GM21423 (cell line): ENCODE results near the gene SEMA4D.

Source experiments
- ATAC-seq: cut with Tn5 transposase; IDR thresholded peaks from one replicate; pipeline ENCODE4 v1.9.1; 2021; ENCODE audit warnings: mild to moderate bottlenecking, moderate library complexity; ENCODE audit not compliant: unreplicated experiment

The SEMA4D gene

DNA sequence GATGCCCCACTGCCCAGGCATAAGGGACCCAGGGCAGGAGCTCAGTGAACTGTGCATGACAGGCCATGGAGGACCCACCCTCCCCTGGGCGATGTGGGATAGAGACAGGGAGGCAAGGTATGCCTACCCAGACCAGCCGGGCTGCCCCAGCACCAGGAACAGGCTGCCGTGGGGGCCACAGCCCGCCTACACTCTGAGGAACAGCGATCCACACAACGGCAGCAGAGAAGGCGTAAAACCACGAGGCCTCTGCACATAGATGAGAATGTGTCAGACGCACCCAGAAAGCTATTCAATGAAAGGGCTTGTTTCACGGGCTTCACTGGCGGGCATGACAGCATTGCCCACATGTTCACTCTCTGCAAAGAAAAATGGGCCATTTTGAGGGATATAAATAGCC is 49.5 kb downstream of the SEMA4D start:
- no peak for ATAC-seq

DNA sequence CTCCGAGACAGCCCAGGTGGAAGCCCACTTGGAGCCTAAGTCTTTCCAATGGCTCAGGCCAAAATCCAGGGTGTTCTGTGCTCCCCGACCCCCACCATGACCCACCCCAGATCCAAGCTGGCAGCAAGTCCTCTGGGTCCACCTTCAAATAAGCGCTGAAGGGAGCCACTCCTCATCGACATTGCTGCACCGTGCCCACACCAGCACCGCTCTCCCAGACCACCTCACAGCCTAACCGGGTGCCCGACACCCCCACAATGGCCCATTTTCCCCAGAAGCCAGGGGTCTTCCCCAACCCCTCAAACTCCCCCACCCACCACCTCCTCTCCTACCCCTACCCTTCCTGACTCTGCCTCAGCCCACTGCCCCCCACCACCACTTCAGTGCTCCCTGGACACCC is 50.5 kb downstream of the SEMA4D start:
- no peak for ATAC-seq

- no peak for ATAC-seq
These were observed 51.0 kb downstream of the SEMA4D start for GRCh38 chr9:89446961-89447310.

DNA sequence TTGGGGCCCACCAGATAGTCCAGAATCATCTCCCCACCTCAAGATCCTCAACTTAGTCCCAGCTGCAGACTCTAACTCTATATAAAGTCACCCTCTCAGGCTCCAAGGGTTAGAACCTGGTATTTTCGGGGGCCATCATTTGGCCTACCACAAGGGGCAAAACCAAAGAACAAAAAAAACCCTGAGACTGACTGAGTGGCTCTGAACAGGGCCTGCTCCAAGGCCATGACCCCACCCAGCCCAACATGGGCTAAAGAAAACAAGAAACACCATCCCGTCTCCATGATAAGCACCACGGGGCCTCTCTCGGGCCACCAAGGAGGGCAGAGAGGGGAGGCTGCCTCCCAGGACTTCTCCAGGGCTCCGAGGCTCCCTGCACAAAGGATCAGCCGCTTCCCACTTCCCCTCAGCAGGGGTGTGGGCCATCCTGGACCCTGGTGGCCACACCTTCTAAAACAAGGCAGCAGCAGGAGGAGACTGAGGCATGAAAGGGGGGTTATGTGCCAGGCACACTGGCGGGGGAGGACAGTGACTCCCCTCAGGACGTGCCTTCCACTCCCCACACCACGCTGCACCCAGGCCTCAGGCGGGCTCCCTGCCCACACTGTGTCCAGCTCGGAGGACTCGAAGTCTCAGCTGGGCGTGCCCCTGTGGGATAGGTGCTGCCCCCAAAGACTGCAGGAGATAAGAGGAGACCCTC is 51.5 kb downstream of the SEMA4D start:
- ATAC-seq = no peak

DNA sequence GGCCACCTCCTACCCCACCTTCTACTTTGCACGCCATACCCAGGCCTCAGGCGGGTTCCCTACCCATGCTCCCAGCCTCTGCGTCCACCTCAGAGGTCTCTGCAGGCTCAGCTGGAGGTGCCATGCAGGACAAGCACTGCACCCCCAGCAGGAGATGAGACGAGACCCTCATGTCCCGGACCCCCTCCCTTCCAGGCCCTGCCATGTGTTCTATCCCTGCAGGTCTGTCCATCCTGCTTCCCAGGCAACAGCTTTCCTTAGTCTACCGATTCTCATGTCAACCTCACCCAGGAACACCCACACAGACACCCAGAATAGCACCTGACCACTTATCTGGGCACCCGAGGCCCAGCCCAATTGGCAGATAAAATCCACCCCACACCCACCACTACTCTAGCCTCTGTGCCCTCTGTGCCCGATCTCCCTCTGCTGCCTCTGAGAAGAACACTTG is 52.1 kb downstream of the SEMA4D start:
- ATAC-seq = no peak

DNA sequence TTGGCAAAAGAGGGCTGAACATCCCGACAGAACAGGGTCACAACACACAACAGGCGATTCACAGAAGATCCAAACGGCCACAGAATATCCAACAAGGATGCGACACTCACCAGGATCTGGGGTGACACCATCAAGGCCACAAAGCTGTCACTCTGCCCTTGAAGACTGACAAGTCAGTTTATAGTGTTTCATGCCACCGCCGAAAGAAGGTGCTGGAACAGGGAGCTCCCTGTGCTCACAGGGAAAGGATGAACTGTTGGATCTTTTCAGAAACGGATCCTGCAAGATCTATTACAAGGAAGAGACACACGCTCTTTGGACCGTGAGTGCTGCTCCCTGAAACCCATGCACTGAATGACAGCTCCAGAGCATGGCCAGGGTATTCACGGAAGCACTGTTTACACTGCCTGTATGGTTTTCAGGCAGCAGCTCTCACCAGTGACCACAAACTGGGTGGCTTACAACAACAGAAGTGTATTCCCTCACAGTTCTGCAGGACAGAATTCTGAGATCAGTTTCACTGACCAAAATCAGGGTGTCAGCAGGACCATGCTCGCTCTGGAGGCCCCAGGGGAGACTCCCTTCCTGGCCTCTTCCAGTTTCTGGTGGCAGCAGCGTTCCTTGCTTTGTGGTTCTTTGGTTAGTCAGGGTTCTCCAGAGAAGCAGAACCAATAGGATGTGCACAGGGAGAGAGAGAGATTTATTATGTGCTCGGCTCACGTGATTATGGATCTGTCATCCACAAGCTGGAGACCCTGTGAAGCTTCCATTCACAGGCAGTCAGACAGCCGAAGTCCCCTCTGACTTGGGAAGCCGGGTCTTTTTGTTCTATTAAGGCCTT is 52.8 kb downstream of the SEMA4D start:
- no peak for ATAC-seq

DNA sequence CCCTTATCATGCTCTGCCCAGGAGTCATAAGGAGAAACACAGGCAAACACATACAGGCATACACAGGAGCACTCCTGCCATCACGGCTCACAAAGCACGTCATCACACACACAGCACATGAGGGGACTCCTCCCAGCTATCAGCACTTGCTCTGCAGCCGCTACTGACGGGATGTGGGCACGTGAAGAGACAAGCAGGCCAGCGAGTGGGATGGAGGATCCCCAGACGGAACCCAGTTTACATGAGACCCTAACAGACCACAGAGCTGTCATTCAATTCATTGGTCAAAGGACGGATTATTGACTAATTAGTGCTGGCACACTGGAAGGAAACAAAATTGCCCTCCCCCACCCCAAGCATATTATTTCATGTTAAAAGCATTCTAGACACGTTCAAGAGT is 53.6 kb downstream of the SEMA4D start:
- no peak for ATAC-seq

GRCh38 chr9:89442981-89443814 is 54.7 kb downstream of the SEMA4D start:
- ATAC-seq = peak; percentile 51

GRCh38 chr9:89442501-89442978 is 55.4 kb downstream of the SEMA4D start:
- peak; percentile 55 for ATAC-seq

GRCh38 chr9:89441986-89442385 is 55.9 kb downstream of the SEMA4D start:
- no peak for ATAC-seq

DNA sequence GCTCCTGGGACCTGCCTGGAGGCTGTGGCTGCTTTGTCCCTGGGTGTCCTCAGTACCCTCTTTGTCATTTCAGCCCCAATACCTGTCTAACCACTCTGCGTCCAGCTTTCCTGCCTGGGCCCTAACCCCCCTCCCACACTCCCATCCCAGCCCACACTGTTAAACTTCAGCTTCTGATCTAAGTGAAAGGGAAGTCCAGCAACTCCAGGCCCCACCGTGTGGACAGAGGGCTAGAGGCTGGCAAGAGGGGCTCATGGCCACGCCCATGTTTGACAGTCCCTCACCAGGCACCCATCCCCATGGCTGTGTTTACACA is 56.3 kb downstream of the SEMA4D start:
- ATAC-seq = no peak

DNA sequence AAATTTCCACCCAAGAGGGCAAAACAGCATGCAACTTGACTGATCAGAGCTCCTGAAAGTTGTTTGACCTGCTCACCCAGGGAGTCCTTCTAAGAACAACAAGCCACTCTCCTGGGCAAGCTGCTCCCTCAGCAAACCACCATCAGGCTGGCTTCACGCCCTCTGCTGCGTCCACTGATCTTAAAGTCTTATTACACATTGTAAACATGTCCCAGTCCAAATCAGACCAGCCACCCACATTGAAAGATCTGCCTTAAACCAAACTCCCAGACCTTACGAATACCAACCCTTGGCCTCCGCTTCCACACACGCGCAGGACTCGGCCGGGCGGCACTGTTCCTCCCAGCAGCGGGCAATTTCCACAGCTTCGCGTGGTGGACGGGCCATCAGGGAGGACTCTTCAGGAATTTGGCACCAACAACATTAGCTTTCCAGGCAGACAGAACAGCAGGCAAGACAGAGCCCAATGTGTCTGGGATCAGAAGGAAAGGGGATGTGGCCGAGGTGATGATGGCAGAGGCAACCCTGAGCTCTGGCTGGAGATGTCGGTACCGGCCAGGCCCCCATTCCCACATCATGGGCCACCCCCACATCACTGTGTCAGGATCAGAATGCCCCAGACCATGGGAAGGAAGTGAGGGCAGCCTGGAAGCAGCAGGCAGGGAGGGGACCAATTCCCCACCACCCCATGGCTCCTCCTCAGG is 56.8 kb downstream of the SEMA4D start:
- no peak for ATAC-seq

GRCh38 chr9:89440548-89440947 is 57.4 kb downstream of the SEMA4D start:
- ATAC-seq = no peak

- no peak for ATAC-seq
These were observed 57.9 kb downstream of the SEMA4D start for GRCh38 chr9:89440046-89440445.

GRCh38 chr9:89439571-89439970 is 58.3 kb downstream of the SEMA4D start:
- ATAC-seq = no peak

- no peak for ATAC-seq
These were observed 59.7 kb downstream of the SEMA4D start for GRCh38 chr9:89438194-89438593.

- no peak for ATAC-seq
These were observed 60.1 kb downstream of the SEMA4D start for GRCh38 chr9:89437772-89438171.

GRCh38 chr9:89436963-89437625 is 60.8 kb downstream of the SEMA4D start:
- peak; percentile 46 for ATAC-seq

GRCh38 chr9:89436326-89436725 is 61.6 kb downstream of the SEMA4D start:
- no peak for ATAC-seq

DNA sequence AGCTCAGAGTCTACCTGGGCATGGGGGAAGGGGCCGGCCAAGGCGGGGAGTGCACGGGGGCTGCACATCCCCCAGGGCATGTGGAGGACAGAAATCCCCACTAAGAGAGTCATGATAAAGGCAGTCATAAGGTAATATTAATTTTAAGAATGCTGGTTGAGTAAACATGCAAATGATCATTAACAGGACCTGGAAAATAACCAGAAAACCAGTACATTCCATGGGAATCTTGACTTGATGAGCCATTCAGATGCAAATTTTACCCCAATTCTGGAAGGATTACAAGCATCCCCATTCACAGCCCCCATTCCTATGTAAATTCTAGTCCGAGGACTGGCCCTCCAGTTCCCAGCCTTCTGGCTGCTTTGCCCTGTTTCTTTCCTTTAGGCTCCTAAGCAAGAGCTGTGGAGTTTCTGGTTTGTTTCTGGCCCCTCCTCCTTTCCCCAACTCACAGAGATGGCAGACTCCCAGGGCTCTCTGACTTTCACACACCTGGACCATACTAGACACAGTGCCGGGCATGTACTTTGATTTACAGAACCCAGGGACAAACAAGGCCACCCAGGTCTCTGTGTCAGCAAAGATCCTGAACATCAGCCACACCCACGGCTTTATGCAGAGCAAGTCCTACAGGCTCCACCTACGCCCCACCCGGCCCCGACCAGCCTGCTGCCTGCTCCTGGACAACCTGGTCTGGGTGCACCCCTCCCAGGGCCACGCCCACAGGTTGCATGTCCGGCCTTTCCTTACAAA is 62.7 kb downstream of the SEMA4D start:
- no peak for ATAC-seq
